ENCODE results near the gene CTCF.
A peak's percentile ranks its signal among the peaks of the same experiment; 100 is the strongest.

CTCF gene

GRCh38 chr16:67664871-67665270 is 102.5 kb downstream of the CTCF start:
- DNase-seq (ENCODE audit: low read depth, low spot score): no peak

DNA sequence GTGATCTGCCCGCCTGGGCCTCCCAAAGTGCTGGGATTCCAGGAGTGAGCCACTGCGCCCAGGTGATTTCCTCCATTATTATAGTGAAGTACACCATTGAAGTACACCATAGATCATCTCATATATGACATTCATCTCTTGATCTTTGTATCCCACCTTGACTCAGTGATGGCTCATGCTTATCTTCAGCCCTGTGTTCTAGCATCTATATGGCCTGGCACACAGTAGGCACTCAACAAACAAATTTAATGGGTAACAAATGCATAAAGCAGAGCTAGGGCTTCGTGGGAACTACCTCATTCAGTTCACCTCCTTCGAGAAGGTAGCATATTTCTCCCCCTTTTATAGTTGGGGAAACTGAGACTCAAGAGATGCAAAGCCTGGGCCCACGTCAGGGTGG is 103.3 kb downstream of the CTCF start:
- no peak for DNase-seq (ENCODE audit: low read depth, low spot score)

- DNase-seq (ENCODE audit: low read depth, low spot score): no peak
These were observed 103.8 kb downstream of the CTCF start for GRCh38 chr16:67666032-67666551.

- DNase-seq (ENCODE audit: low read depth, low spot score): peak; percentile 56
These were observed 104.5 kb downstream of the CTCF start, which contains the start of the genes C16orf86 and ENKD1 for GRCh38 chr16:67666559-67667452. C16orf86 (plus strand) TSS chr16:67666814; CDS start chr16:67666971, 157 bp downstream. ENKD1 (minus strand) TSS chr16:67666750; CDS start chr16:67666442, 308 bp downstream.

- no peak for DNase-seq (ENCODE audit: low read depth, low spot score)
These were observed 105.1 kb downstream of the CTCF start for GRCh38 chr16:67667453-67667816.

GRCh38 chr16:67667817-67668494 is 105.6 kb downstream of the CTCF start:
- DNase-seq (ENCODE audit: low read depth, low spot score): peak; percentile 58

DNA sequence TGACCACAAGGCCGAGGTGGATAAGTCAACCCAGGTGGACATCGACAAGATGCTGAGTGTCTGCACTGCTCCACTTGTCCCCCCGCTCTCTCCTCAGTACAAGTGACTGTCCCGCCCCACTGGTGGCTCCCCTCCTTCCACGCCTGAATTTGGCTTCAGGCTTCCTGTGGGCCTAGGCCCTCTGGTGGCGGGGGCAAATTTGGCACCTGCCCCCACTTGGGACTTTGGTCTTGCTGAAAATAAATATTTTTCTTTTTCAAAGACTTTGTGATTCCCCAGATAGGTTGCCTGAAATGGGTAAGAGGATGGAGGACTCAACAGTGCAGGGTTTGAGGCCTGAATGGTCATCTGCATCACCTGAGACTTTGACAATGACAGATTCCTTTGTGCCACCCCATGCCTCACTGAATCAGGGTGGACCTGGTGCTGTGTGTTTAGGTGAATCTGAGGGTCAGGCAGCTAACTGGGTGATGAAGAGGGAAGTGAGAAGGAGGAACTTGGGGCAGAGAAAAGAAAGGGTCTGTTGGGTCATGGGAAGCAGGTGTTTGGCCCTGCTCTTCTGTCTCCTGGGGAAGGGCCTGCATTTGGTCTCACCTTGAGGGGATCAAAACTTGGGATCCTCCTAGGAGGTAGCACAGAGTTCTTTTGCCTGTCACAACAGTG is 106.3 kb downstream of the CTCF start:
- DNase-seq (ENCODE audit: low read depth, low spot score): no peak

GRCh38 chr16:67669499-67670101 is 107.3 kb downstream of the CTCF start:
- DNase-seq (ENCODE audit: low read depth, low spot score): no peak

GRCh38 chr16:67672306-67672705 is 110.0 kb downstream of the CTCF start:
- no peak for DNase-seq (ENCODE audit: low read depth, low spot score)

DNA sequence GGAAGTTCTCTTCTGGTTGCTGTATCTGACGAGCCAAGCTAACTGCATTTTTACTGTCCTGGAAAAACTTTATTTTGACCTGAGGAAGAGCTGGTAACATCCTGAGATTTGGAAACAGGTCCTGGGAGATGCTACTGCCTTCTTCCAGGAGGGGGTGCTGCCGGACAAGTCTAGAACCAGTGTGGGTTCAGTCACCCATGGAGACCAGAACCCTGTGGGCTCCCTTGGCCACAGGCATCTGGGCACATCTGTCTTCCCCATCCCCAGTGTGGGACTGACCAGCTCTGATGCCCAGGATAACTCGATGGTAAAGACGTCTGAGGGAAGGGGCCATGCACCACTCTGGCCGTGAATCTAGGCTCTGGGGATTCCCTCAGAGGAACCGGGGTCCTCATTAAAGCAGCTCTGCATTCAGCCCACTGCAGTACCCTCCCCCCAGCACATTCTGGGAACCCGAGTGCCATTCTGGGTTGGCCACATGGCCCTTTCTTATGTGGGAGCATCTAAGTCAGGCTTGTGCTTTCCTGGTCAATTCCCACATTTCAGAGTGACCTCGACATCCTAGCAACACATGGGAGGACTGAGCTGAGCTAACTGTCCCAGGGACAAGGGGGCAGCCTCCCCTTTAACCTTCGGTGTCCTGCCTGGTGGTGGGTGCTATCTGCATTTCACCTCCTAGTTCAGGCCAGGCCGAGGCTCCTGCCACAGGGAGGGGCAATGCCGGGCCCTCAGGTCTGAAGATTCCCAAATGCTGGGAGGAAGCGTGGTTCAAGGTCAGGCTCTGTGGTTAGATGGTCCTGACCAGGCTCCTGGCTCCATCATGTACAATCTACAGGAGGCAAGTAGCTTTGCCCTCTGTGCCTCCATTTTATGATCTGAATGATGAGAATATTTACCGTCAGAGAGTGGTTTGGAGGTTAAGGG is 110.7 kb downstream of the CTCF start:
- no peak for DNase-seq (ENCODE audit: low read depth, low spot score)

DNA sequence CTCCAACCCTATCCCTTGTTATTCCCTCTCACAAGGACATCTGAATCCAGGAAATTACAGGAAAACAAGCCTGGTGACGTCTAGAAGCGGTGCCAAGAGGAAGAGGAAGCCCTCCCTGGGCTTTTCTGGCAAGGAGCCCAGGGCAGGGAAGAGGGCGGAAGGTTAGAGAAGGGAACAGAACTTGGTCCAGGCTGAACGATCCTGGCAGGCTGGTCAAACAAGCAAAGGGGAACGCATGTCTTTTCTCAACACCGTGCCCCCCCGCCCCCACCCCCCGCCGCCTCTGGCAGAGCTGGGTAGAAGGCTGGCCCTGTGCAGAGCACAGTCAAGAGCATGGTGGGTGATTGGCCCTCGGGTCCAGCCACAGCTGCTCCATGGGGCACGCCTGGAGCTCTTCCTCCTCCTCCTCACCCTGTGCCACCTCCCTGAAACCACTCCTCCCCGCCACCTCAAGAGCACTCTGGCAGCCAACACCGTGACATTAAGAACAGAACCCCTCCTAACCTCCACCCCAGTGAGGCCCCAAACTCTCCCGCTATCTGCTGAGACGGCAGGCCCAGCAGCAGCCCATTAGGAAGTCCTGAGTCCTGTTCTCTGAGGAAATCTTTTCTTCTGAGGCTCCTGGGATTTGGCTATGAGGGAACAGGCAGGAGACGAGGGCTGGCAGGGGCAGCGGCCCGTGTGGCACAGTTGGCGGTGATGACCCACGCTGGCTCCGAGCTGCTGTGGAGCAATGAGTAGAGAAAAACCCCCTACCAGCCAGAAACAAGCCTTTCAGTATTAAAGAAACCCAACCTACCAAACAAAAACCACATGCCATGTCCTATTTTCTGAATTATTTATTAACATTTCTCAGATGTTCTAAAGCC is 111.6 kb downstream of the CTCF start:
- no peak for DNase-seq (ENCODE audit: low read depth, low spot score)

GRCh38 chr16:67674851-67675578 is 112.7 kb downstream of the CTCF start:
- no peak for DNase-seq (ENCODE audit: low read depth, low spot score)

- no peak for DNase-seq (ENCODE audit: low read depth, low spot score)
These were observed 113.2 kb downstream of the CTCF start for GRCh38 chr16:67675579-67675935.

- no peak for DNase-seq (ENCODE audit: low read depth, low spot score)
These were observed 113.7 kb downstream of the CTCF start for GRCh38 chr16:67675999-67676398.

DNA sequence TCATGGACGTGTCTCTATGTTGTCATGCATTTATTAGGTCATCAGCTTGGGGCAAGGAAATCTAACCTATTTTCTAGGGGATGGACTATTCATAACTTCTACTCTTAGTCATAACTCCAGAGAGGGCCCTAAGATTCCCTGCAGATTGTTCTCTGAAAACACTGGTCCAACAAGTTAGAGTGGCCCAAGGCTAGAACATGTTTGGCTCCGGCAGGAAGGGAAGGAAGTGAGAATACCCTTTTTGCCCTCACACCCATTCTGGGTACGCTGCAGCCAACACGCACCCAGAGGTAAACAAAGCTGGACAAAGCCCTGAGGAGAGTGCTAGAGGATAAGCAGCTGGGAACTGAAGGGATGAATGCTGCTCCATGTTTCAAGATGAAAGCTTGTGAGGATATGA is 114.2 kb downstream of the CTCF start:
- no peak for DNase-seq (ENCODE audit: low read depth, low spot score)

DNA sequence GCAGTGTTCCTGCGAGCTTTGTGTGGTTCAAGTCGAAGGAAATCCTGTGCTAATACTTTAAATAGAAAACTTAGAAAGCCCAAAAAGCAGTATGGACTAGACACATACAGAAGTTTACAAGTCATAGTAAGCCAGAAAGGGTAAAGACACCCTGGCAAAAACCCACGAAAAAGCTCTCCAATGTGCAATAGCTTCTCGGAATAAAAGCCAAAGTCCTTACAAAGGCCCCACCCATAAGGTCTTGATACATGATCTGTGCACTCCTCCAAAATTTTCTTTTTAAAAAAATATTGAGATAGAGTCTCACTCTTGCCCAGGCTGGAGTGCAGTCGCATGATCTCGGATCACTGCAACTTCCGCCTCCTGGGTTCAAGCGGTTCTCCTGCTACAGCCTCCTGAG is 114.6 kb downstream of the CTCF start:
- DNase-seq (ENCODE audit: low read depth, low spot score): no peak

DNA sequence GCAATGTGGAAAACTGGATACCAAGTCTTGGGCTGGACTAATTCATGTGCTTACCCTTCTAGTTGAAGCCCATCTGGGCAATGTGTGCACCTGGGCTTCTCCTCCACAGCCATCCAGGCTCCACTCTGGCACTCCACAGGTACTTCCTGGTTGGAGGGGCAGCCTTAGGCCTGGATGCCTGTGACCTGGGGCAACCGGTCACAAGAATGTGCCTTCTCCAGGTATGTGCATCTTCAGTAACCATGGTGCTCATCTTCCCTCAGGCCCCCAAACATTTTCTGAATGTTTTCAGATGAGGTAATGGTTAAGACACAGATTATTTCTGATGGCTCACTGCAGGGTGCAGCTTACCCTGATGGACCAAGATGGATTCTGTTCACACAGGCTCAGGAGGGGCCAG is 115.4 kb downstream of the CTCF start:
- no peak for DNase-seq (ENCODE audit: low read depth, low spot score)

GRCh38 chr16:67678354-67679023 is 116.2 kb downstream of the CTCF start:
- no peak for DNase-seq (ENCODE audit: low read depth, low spot score)

Measured in activated naive CD8-positive, alpha-beta T cell treated with anti-CD3 and anti-CD28 coated beads, Interleukin-2, amount 50 U/mL, for 16 hours (primary cell).